K562 (cell line): ENCODE results near the gene C19orf67. TPM values are rescaled to one million over a fixed set of nuclear protein-coding genes. Genes with fewer than 3 reads are reported as not detected.

Experiments
- BDP1 ChIP-seq: IDR thresholded peaks from 3 replicates; pipeline ENCODE4 v1.6.1; 2011; ENCODE audit not compliant: insufficient read length, insufficient read depth
- FOXM1 ChIP-seq, 2 experiments: fragments of 450-650 bp in 1 of 2; sonication (generic) in 1 of 2; formaldehyde crosslinking in 1 of 2; IDR thresholded peaks; 2 replicates each; pipeline versions ENCODE4 v1.6.1 to v1.9.0; 2017 to 2022; ENCODE audit warnings: low read depth in 2 of 2, mild to moderate bottlenecking in 2 of 2, missing genetic modification reagents in 1 of 2, moderate library complexity in 1 of 2
- HCFC1 ChIP-seq: IDR thresholded peaks from 2 replicates; pipeline ENCODE4 v1.6.1; 2012; ENCODE audit warnings: low read depth, low read length, improper control_type of control experiment
- HDAC1 ChIP-seq, 2 experiments: fragments of 450-650 bp; IDR thresholded peaks; 2 replicates each; pipeline ENCODE4 v1.6.1; 2016 to 2017; ENCODE audit warnings: inconsistent platforms in 1 of 2, mild to moderate bottlenecking in 1 of 2, moderate library complexity in 1 of 2
- HDAC2 ChIP-seq: fragments of 450-650 bp; IDR thresholded peaks from 2 replicates; pipeline ENCODE4 v1.6.1; 2016; ENCODE audit warnings: mild to moderate bottlenecking
- PHTF2 ChIP-seq: fragments of 250-450 bp; sonication (Bioruptor Pico); IDR thresholded peaks from 2 replicates; pipeline ENCODE4 v1.5.0; 2021; ENCODE audit warnings: mild to moderate bottlenecking
- POLR2G ChIP-seq: fragments of 200-400 bp; formaldehyde crosslinking; IDR thresholded peaks from 2 replicates; pipeline ENCODE4 v1.6.1; 2017; ENCODE audit warnings: low read depth, mild to moderate bottlenecking, antibody characterized with exemption, low read length, moderate library complexity
- RB1 ChIP-seq: fragments of 450-650 bp; IDR thresholded peaks from 2 replicates; pipeline ENCODE4 v1.6.1; 2017; ENCODE audit warnings: low read depth, mild to moderate bottlenecking
- TARDBP ChIP-seq: fragments of 450-650 bp; IDR thresholded peaks from 2 replicates; pipeline ENCODE4 v1.6.1; 2016
- ZNF780A ChIP-seq: fragments of 250-450 bp; sonication (Bioruptor Pico); IDR thresholded peaks from 2 replicates; pipeline ENCODE4 v1.5.0; 2021; ENCODE audit warnings: mild to moderate bottlenecking
- polyA plus RNA-seq, 8 experiments: library from polyadenylated mRNA; depleted of rRNA in 4 of 8; stranded (reverse) in 5 of 8; unstranded in 3 of 8; fragments of >200 nt; fragmentation: Nextera tagmentation in 2 of 8; fragmentation: Illumina TruSeq in 1 of 8; extraction: Ambion mirVana in 2 of 8; extraction: Trizol in 1 of 8; gene quantifications; 2 replicates each; pipeline versions ENCODE4 v1.2.1 to v1.2.3, GENCODE V29; 2011 to 2014; ENCODE audit warnings: inconsistent platforms in 1 of 8, missing spikeins in 1 of 8
- total RNA-seq, 7 experiments: library from RNA; depleted of rRNA in 6 of 7; stranded (reverse); fragments of >200 nt in 6 of 7; fragmentation: Illumina TruSeq in 2 of 7; extraction: Trizol in 2 of 7; gene quantifications; 2 replicates each; pipeline versions ENCODE4 v1.2.1 to v1.2.3, GENCODE V29; 2011 to 2021; ENCODE audit warnings: low replicate concordance in 1 of 7
- TF ChIP-seq, protein P1 (sequence below): fragments of 450-650 bp; IDR thresholded peaks from 2 replicates; pipeline ENCODE4 v1.6.1; 2016; ENCODE audit warnings: mild to moderate bottlenecking
- TF ChIP-seq, protein P2 (sequence below): fragments of 250-450 bp; sonication (Bioruptor Pico); IDR thresholded peaks from 2 replicates; pipeline ENCODE4 v1.4.0; 2020; ENCODE audit warnings: mild to moderate bottlenecking, moderate library complexity
- TF ChIP-seq, protein P3 (sequence below): fragments of 450-650 bp; conservative IDR thresholded peaks from 2 replicates; pipeline ENCODE4 v1.6.1; 2016; ENCODE audit warnings: missing genetic modification characterization, low read depth, mild to moderate bottlenecking, missing compliant biosample characterization, moderate library complexity
- TF ChIP-seq, protein P4 (sequence below): fragments of 250-450 bp; sonication (Bioruptor Pico); IDR thresholded peaks from 2 replicates; pipeline ENCODE4 v1.4.0; 2020; ENCODE audit warnings: mild to moderate bottlenecking
- TF ChIP-seq, protein P5 (sequence below): fragments of 450-650 bp; formaldehyde crosslinking; IDR thresholded peaks from 2 replicates; pipeline ENCODE4 v1.4.0; 2022; ENCODE audit warnings: missing genetic modification characterization
- TF ChIP-seq, protein P6 (sequence below): sonication (generic); formaldehyde crosslinking; IDR thresholded peaks from 2 replicates; pipeline ENCODE4 v1.5.0; 2020; ENCODE audit warnings: missing genetic modification reagents

The C19orf67 gene
- total and polyA plus RNA-seq, 9 of the 15 experiments (the other 6 are each of a cell fraction or from before 2014, with no cell fraction given): 0.29 to 1.8 (median 0.51) TPM; not detected in 3

DNA sequence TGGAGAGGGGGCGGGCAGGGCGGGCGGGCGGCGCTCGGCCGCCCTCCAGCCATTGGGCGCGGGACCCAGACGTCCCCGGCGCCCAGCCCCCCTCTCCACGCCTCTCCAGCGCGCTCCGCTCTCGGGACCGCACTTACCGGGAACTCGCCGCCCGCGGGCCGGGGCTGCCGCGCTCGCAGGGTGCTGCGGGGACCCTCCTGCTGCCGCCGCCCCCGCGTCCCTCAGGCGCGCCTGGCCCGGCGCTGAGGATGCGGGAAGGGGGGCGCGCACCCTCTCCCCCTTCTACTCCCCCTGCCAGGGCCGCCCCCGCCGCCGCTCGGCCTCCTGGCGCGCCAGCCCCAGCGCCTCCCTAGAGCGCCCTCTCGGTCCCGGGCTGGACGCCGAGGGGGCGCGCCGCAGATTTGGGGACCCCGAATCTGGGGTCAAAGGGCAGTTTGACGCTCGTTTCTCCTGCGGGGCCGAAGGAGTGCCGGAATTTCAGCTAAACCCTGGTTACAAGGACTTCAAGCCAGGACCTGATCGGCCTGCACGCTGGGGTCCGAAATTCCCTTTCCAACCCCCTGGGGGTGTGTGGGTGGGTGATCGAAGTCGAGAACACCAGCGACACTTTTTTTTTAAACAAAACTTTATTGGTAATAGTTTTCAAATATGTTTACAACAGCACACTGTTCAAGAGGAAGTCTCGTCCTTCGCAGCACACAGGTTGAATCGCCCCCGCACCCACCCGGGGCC is 5.7 kb upstream of the C19orf67 start (continued):
- TF ChIP-seq FOXM1 (IDR thresholded peaks at IDR 0.05; ENCODE audit: low read depth) (peak; percentile 70), FOXM1 (CRISPR knock-in tag; IDR thresholded peaks at IDR 0.05; ENCODE audit: low read depth) (no peak), HDAC2 (peak; percentile 69; the same call in 1 of the 2 replicates), BDP1 (no peak), TARDBP (no peak; the same call in 1 of the 2 replicates), RB1 (peak; percentile 87), PHTF2 (CRISPR knock-in tag) (no peak), HCFC1 (no peak), POLR2G (peak; percentile 87), ZNF780A (no peak), HDAC1 (IDR thresholded peaks at IDR 0.05) (peak in 1 of 2 experiments; percentile 74; a peak in 2 of 4 replicates)
- TF ChIP-seq, protein P1, sequence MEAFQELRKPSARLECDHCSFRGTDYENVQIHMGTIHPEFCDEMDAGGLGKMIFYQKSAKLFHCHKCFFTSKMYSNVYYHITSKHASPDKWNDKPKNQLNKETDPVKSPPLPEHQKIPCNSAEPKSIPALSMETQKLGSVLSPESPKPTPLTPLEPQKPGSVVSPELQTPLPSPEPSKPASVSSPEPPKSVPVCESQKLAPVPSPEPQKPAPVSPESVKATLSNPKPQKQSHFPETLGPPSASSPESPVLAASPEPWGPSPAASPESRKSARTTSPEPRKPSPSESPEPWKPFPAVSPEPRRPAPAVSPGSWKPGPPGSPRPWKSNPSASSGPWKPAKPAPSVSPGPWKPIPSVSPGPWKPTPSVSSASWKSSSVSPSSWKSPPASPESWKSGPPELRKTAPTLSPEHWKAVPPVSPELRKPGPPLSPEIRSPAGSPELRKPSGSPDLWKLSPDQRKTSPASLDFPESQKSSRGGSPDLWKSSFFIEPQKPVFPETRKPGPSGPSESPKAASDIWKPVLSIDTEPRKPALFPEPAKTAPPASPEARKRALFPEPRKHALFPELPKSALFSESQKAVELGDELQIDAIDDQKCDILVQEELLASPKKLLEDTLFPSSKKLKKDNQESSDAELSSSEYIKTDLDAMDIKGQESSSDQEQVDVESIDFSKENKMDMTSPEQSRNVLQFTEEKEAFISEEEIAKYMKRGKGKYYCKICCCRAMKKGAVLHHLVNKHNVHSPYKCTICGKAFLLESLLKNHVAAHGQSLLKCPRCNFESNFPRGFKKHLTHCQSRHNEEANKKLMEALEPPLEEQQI: no peak
- TF ChIP-seq, protein P2, sequence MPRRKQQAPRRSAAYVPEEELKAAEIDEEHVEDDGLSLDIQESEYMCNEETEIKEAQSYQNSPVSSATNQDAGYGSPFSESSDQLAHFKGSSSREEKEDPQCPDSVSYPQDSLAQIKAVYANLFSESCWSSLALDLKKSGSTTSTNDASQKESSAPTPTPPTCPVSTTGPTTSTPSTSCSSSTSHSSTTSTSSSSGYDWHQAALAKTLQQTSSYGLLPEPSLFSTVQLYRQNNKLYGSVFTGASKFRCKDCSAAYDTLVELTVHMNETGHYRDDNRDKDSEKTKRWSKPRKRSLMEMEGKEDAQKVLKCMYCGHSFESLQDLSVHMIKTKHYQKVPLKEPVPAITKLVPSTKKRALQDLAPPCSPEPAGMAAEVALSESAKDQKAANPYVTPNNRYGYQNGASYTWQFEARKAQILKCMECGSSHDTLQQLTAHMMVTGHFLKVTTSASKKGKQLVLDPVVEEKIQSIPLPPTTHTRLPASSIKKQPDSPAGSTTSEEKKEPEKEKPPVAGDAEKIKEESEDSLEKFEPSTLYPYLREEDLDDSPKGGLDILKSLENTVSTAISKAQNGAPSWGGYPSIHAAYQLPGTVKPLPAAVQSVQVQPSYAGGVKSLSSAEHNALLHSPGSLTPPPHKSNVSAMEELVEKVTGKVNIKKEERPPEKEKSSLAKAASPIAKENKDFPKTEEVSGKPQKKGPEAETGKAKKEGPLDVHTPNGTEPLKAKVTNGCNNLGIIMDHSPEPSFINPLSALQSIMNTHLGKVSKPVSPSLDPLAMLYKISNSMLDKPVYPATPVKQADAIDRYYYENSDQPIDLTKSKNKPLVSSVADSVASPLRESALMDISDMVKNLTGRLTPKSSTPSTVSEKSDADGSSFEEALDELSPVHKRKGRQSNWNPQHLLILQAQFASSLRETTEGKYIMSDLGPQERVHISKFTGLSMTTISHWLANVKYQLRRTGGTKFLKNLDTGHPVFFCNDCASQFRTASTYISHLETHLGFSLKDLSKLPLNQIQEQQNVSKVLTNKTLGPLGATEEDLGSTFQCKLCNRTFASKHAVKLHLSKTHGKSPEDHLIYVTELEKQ (CRISPR knock-in tag): no peak
- TF ChIP-seq, protein P3, sequence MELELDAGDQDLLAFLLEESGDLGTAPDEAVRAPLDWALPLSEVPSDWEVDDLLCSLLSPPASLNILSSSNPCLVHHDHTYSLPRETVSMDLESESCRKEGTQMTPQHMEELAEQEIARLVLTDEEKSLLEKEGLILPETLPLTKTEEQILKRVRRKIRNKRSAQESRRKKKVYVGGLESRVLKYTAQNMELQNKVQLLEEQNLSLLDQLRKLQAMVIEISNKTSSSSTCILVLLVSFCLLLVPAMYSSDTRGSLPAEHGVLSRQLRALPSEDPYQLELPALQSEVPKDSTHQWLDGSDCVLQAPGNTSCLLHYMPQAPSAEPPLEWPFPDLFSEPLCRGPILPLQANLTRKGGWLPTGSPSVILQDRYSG (tag): no peak
- TF ChIP-seq, protein P4, sequence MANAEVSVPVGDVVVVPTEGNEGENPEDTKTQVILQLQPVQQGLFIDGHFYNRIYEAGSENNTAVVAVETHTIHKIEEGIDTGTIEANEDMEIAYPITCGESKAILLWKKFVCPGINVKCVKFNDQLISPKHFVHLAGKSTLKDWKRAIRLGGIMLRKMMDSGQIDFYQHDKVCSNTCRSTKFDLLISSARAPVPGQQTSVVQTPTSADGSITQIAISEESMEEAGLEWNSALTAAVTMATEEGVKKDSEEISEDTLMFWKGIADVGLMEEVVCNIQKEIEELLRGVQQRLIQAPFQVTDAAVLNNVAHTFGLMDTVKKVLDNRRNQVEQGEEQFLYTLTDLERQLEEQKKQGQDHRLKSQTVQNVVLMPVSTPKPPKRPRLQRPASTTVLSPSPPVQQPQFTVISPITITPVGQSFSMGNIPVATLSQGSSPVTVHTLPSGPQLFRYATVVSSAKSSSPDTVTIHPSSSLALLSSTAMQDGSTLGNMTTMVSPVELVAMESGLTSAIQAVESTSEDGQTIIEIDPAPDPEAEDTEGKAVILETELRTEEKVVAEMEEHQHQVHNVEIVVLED: peak; percentile 35; the same call in 1 of the 2 replicates
- TF ChIP-seq, protein P5, sequence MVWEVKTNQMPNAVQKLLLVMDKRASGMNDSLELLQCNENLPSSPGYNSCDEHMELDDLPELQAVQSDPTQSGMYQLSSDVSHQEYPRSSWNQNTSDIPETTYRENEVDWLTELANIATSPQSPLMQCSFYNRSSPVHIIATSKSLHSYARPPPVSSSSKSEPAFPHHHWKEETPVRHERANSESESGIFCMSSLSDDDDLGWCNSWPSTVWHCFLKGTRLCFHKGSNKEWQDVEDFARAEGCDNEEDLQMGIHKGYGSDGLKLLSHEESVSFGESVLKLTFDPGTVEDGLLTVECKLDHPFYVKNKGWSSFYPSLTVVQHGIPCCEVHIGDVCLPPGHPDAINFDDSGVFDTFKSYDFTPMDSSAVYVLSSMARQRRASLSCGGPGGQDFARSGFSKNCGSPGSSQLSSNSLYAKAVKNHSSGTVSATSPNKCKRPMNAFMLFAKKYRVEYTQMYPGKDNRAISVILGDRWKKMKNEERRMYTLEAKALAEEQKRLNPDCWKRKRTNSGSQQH (CRISPR knock-in tag): no peak
- TF ChIP-seq, protein P6, sequence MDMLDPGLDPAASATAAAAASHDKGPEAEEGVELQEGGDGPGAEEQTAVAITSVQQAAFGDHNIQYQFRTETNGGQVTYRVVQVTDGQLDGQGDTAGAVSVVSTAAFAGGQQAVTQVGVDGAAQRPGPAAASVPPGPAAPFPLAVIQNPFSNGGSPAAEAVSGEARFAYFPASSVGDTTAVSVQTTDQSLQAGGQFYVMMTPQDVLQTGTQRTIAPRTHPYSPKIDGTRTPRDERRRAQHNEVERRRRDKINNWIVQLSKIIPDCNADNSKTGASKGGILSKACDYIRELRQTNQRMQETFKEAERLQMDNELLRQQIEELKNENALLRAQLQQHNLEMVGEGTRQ (CRISPR knock-in tag): no peak
